GM21390 (cell line): Measurements from ENCODE around the gene GAL3ST2.
A peak's percentile ranks its signal among the peaks of the same experiment; 100 is the strongest.
"Not testable (repeated sequence)": the region's sequence is repeated elsewhere in the genome, so short reads cannot be mapped to it uniquely, and the experiment has no call there.

Experiments
- ATAC-seq: cut with Tn5 transposase; IDR thresholded peaks from one replicate; pipeline ENCODE4 v1.9.1; 2021; ENCODE audit not compliant: unreplicated experiment

The GAL3ST2 gene

GRCh38 chr2:241776336-241777169 lies at the start of gene GAL3ST2:
Gene GAL3ST2 (plus strand): TSS chr2:241776822. CDS start chr2:241776956, 134 bp downstream.
- no peak for ATAC-seq

- no peak for ATAC-seq
Observed at GRCh38 chr2:241728000-241728399, 48.6 kb upstream of the GAL3ST2 start.

- no peak for ATAC-seq
Observed at GRCh38 chr2:241728627-241729026, 48.0 kb upstream of the GAL3ST2 start.

- no peak for ATAC-seq
Observed at GRCh38 chr2:241729868-241730267, 46.8 kb upstream of the GAL3ST2 start.

- ATAC-seq: no peak
Observed at GRCh38 chr2:241730671-241731293, 45.8 kb upstream of the GAL3ST2 start.

- ATAC-seq: not testable (repeated sequence)
Observed at GRCh38 chr2:241732513-241733186, 44.0 kb upstream of the GAL3ST2 start.

GRCh38 chr2:241733391-241734207 lies 43.0 kb upstream of the GAL3ST2 start:
- no peak for ATAC-seq

- peak; percentile 19 for ATAC-seq
Observed at GRCh38 chr2:241734208-241734466, 42.5 kb upstream of the GAL3ST2 start.

GRCh38 chr2:241734467-241735208 lies 42.0 kb upstream of the GAL3ST2 start, which contains the start of gene D2HGDH:
Gene D2HGDH (plus strand): TSS chr2:241734630. CDS start chr2:241735225, 595 bp downstream.
- ATAC-seq: peak; percentile 76

GRCh38 chr2:241736111-241736510 lies 40.5 kb upstream of the GAL3ST2 start:
- ATAC-seq: no peak

- no peak for ATAC-seq
Observed at GRCh38 chr2:241738040-241738686, 38.5 kb upstream of the GAL3ST2 start.

- no peak for ATAC-seq
Observed at GRCh38 chr2:241739177-241739576, 37.4 kb upstream of the GAL3ST2 start.

- ATAC-seq: no peak
Observed at GRCh38 chr2:241739651-241740050, 37.0 kb upstream of the GAL3ST2 start.

GRCh38 chr2:241741016-241741415 lies 35.6 kb upstream of the GAL3ST2 start:
- ATAC-seq: no peak

- ATAC-seq: no peak
Observed at GRCh38 chr2:241742320-241742939, 34.2 kb upstream of the GAL3ST2 start.

- ATAC-seq: not testable (repeated sequence)
Observed at GRCh38 chr2:241743008-241743407, 33.6 kb upstream of the GAL3ST2 start.

- ATAC-seq: no peak
Observed at GRCh38 chr2:241743620-241744019, 33.0 kb upstream of the GAL3ST2 start.

- ATAC-seq: no peak
Observed at GRCh38 chr2:241744028-241744754, 32.4 kb upstream of the GAL3ST2 start.

GRCh38 chr2:241745276-241745675 lies 31.3 kb upstream of the GAL3ST2 start:
- no peak for ATAC-seq
